Thymus (tissue), 11 donors: ENCODE data around the gene TEX26. TPM values are rescaled to one million over a fixed set of nuclear protein-coding genes. Genes with fewer than 3 reads are reported as not detected.

Experiments
- DNase-seq, 9 donors: peaks; one replicate each; pipeline ENCODE4 v3.0.0-alpha.2; 2013; ENCODE audit warnings: low spot score in 9 of 9, low read depth in 6 of 9, missing footprints in 1 of 9
- H3K27ac ChIP-seq, 2 donors: one replicate each; pipeline ENCODE4 v1.5.1; 2013; ENCODE audit warnings: control low read depth in 1 of 2, low read depth in 1 of 2, low read length in 1 of 2, mild to moderate bottlenecking in 1 of 2, moderate library complexity in 1 of 2
- H3K27me3 ChIP-seq, 2 donors: one replicate each; pipeline ENCODE4 v1.5.1; 2013; ENCODE audit warnings: low read length in 1 of 2; ENCODE audit not compliant: control insufficient read depth in 2 of 2, insufficient read depth in 1 of 2
- H3K36me3 ChIP-seq, 2 donors: one replicate each; pipeline ENCODE4 v1.5.1; 2013; ENCODE audit warnings: low read length in 1 of 2, mild to moderate bottlenecking in 1 of 2, moderate library complexity in 1 of 2; ENCODE audit not compliant: control insufficient read depth in 2 of 2, insufficient read depth in 2 of 2
- H3K4me1 ChIP-seq, 2 donors: one replicate each; pipeline ENCODE4 v1.5.1; 2013; ENCODE audit warnings: low read length in 2 of 2; ENCODE audit not compliant: control insufficient read depth in 2 of 2, insufficient read depth in 2 of 2
- H3K4me3 ChIP-seq, 2 donors: one replicate each; pipeline ENCODE4 v1.5.1; 2013; ENCODE audit warnings: low read length in 2 of 2, control low read depth in 1 of 2, mild to moderate bottlenecking in 1 of 2
- H3K9me3 ChIP-seq, 2 donors: one replicate each; pipeline ENCODE4 v1.5.1; 2013; ENCODE audit warnings: low read length in 1 of 2, mild to moderate bottlenecking in 1 of 2; ENCODE audit not compliant: control insufficient read depth in 2 of 2, insufficient read depth in 1 of 2
- WGBS: extraction: QIAGEN DNeasy Blood & Tissue Kit; methylation state at CpG from one replicate; pipeline ENCODE4 v1.1.7; 2013; 5-methylcytosine and 5-hydroxymethylcytosine counted together
- polyA plus RNA-seq: library from polyadenylated mRNA; stranded (reverse); fragments of 200-250 nt; gene quantifications from one replicate; pipeline ENCODE4 v1.2.3, GENCODE V29; 2013
- total RNA-seq: library from RNA; stranded (reverse); fragments of 120-200 nt; gene quantifications from one replicate; pipeline ENCODE4 v1.2.4, GENCODE V29; 2013
- donor health status: healthy.

Gene TEX26
- total and polyA plus RNA-seq, 2 donors = 0.43 TPM; not detected in 1

GRCh38 chr13:30982906-30983305, 50.5 kb downstream of the TEX26 start:
- H3K9me3 ChIP-seq = no peaks in the 10 kb centered on the region
- H3K27ac ChIP-seq = no peak overlapping the region
- no peaks in the 10 kb centered on the region for H3K4me1 ChIP-seq
- H3K4me3 ChIP-seq = no peak overlapping the region
- peaks cover 0 to 10% of the 10 kb centered on the region in 2 donors for H3K27me3 ChIP-seq
- H3K36me3 ChIP-seq = no peaks in the 10 kb centered on the region
- WGBS = 98% methylated on average over 3 of the region's 3 CpGs
- DNase-seq = no peak

- no peak for DNase-seq
- no peaks in the 10 kb centered on the region for H3K9me3 ChIP-seq
- no peak overlapping the region for H3K27ac ChIP-seq
- H3K4me1 ChIP-seq = no peaks in the 10 kb centered on the region
- no peak overlapping the region for H3K4me3 ChIP-seq
- H3K27me3 ChIP-seq = peaks cover 0 to 10% of the 10 kb centered on the region in 2 donors
- no peaks in the 10 kb centered on the region for H3K36me3 ChIP-seq
- 94% methylated on average over 4 of the region's 4 CpGs for WGBS
Measured at GRCh38 chr13:30983431-30983830, 51.0 kb downstream of the TEX26 start.

- 96% methylated on average over 4 of the region's 4 CpGs for WGBS
- Histone ChIP-seq H3K27me3 (peaks cover 0 to 3% of the 10 kb centered on the region in 2 donors), H3K27ac (no peak overlapping the region), H3K36me3 (no peaks in the 10 kb centered on the region), H3K9me3 (no peaks in the 10 kb centered on the region), H3K4me1 (no peaks in the 10 kb centered on the region), H3K4me3 (no peak overlapping the region)
- no peak for DNase-seq
Measured at GRCh38 chr13:30984620-30985019, 52.2 kb downstream of the TEX26 start.

- H3K9me3 ChIP-seq = no peaks in the 10 kb centered on the region
- no peak overlapping the region for H3K27ac ChIP-seq
- H3K4me1 ChIP-seq = no peaks in the 10 kb centered on the region
- no peaks in the 10 kb centered on the region for H3K36me3 ChIP-seq
- H3K27me3 ChIP-seq = peaks cover 0 to 3% of the 10 kb centered on the region in 2 donors
- no peak overlapping the region for H3K4me3 ChIP-seq
- DNase-seq = no peak
- 96% methylated on average over 3 of the region's 3 CpGs for WGBS
Measured at GRCh38 chr13:30985637-30986205, 53.3 kb downstream of the TEX26 start.

GRCh38 chr13:30991184-30991583, 58.7 kb downstream of the TEX26 start:
- H3K27me3 ChIP-seq = no peaks in the 10 kb centered on the region
- H3K9me3 ChIP-seq = no peaks in the 10 kb centered on the region
- H3K4me3 ChIP-seq = no peak overlapping the region
- WGBS = 96% methylated on average over 8 of the region's 8 CpGs
- no peak overlapping the region for H3K27ac ChIP-seq
- no peak for DNase-seq
- no peaks in the 10 kb centered on the region for H3K36me3 ChIP-seq
- H3K4me1 ChIP-seq = no peaks in the 10 kb centered on the region

GRCh38 chr13:30991922-30992321, 59.5 kb downstream of the TEX26 start:
- Histone ChIP-seq H3K4me1 (no peaks in the 10 kb centered on the region), H3K27me3 (no peaks in the 10 kb centered on the region), H3K4me3 (no peak overlapping the region), H3K9me3 (no peaks in the 10 kb centered on the region), H3K36me3 (no peaks in the 10 kb centered on the region), H3K27ac (no peak overlapping the region)
- no peak for DNase-seq
- WGBS = 97% methylated on average over 7 of the region's 7 CpGs

GRCh38 chr13:30995331-30995730, 62.9 kb downstream of the TEX26 start:
- DNase-seq = no peak
- 97% methylated on average over 1 of the region's 1 CpG for WGBS
- Histone ChIP-seq H3K9me3 (no peaks in the 10 kb centered on the region), H3K4me1 (no peaks in the 10 kb centered on the region), H3K36me3 (no peaks in the 10 kb centered on the region), H3K27ac (no peak overlapping the region), H3K4me3 (no peak overlapping the region), H3K27me3 (no peaks in the 10 kb centered on the region)

- no peak for DNase-seq
- H3K27ac ChIP-seq = no peak overlapping the region
- no peaks in the 10 kb centered on the region for H3K27me3 ChIP-seq
- H3K36me3 ChIP-seq = no peaks in the 10 kb centered on the region
- no peaks in the 10 kb centered on the region for H3K4me1 ChIP-seq
- no peak overlapping the region for H3K4me3 ChIP-seq
- WGBS = 82% methylated on average over 2 of the region's 2 CpGs
- H3K9me3 ChIP-seq = no peaks in the 10 kb centered on the region
Measured at GRCh38 chr13:30997697-30998096, 65.2 kb downstream of the TEX26 start.

GRCh38 chr13:30998136-30999088, 66.0 kb downstream of the TEX26 start:
- WGBS = 80% methylated on average over 8 of the region's 8 CpGs
- no peaks in the 10 kb centered on the region for H3K36me3 ChIP-seq
- H3K27me3 ChIP-seq = no peaks in the 10 kb centered on the region
- no peaks in the 10 kb centered on the region for H3K9me3 ChIP-seq
- no peaks in the 10 kb centered on the region for H3K4me1 ChIP-seq
- no peak for DNase-seq
- H3K4me3 ChIP-seq = no peak overlapping the region
- H3K27ac ChIP-seq = no peak overlapping the region
